Mononuclear cell (primary cell): ENCODE results near the gene POMZP3. TPM values are rescaled to one million over a fixed set of nuclear protein-coding genes. Genes with fewer than 3 reads are reported as not detected.
"Not testable (repeated sequence)": the region's sequence is repeated elsewhere in the genome, so short reads cannot be mapped to it uniquely, and the experiment has no call there.

Experiments used
- H3K27me3 ChIP-seq: 2 replicates; pipeline ENCODE4 v1.6.0; 2011; ENCODE audit warnings: low read length, control low read depth; ENCODE audit not compliant: insufficient read depth
- H3K4me1 ChIP-seq: 2 replicates; pipeline ENCODE4 v1.5.1; 2011; ENCODE audit warnings: mild to moderate bottlenecking, low read length, control low read depth; ENCODE audit not compliant: insufficient read depth
- H3K4me3 ChIP-seq: 2 replicates; pipeline ENCODE4 v1.5.1; 2011; ENCODE audit warnings: mild to moderate bottlenecking, low read length, moderate library complexity
- H3K9me3 ChIP-seq: 2 replicates; pipeline ENCODE4 v1.5.1; 2011; ENCODE audit warnings: low read depth, mild to moderate bottlenecking, control low read depth, low read length
- total RNA-seq: library from RNA; depleted of rRNA; stranded (reverse); fragments of >200 nt; gene quantifications from one replicate; pipeline ENCODE4 v1.2.3, GENCODE V29; 2012

The POMZP3 gene
- total RNA-seq, 1 donor, result 9.2 TPM

- not testable (repeated sequence) for H3K4me1 ChIP-seq, H3K4me3 ChIP-seq, H3K9me3 ChIP-seq, H3K27me3 ChIP-seq
These were observed 59.3 kb downstream of the POMZP3 start for GRCh38 chr7:76567753-76568152.

- H3K4me3 ChIP-seq, H3K9me3 ChIP-seq, H3K27me3 ChIP-seq, H3K4me1 ChIP-seq: not testable (repeated sequence)
These were observed 59.8 kb downstream of the POMZP3 start for GRCh38 chr7:76567311-76567710.

- H3K9me3 ChIP-seq, H3K27me3 ChIP-seq, H3K4me1 ChIP-seq, H3K4me3 ChIP-seq: not testable (repeated sequence)
These were observed 62.1 kb downstream of the POMZP3 start for GRCh38 chr7:76565001-76565400.

DNA sequence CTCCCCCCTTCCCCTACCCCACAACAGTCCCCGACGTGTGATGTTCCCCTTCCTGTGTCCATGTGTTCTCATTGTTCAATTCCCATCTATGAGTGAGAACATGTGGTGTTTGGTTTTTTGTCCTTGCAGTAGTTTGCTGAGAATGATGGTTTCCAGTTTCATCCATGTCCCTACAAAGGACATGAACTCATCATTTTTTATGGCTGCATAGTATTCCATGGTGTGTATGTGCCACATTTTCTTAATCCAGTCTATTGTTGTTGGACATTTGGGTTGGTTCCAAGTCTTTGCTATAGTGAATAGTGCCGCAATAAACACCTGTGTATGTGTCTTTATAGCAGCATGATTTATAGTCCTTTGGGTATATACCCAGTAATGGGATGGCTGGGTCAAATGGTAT is 65.7 kb downstream of the POMZP3 start:
- not testable (repeated sequence) for H3K4me3 ChIP-seq, H3K4me1 ChIP-seq, H3K27me3 ChIP-seq, H3K9me3 ChIP-seq

- not testable (repeated sequence) for H3K4me1 ChIP-seq, H3K27me3 ChIP-seq, H3K9me3 ChIP-seq, H3K4me3 ChIP-seq
These were observed 66.9 kb downstream of the POMZP3 start for GRCh38 chr7:76560157-76560556.

Other genes starting within 250 kb of the POMZP3 start
- not detected for gene SSC4D, start 217.6 kb downstream of the POMZP3 start, total RNA-seq
- gene ZP3, start 202.3 kb downstream of the POMZP3 start, total RNA-seq, result 1.7 TPM
- gene DTX2, start 165.6 kb downstream of the POMZP3 start, total RNA-seq, result 6.4 TPM
- gene UPK3B, start 116.7 kb downstream of the POMZP3 start, total RNA-seq, result 0.52 TPM
- gene SPDYE16, start 84.0 kb downstream of the POMZP3 start, total RNA-seq, result 0.10 TPM